Spleen (tissue), 11 donors: ENCODE measurements around the gene SEC22C. TPM values are rescaled to one million over a fixed set of nuclear protein-coding genes. Genes with fewer than 3 reads are reported as not detected.

ENCODE experiments used
- DNase-seq: peaks from one replicate; pipeline ENCODE4 v3.0.0-alpha.2; 2020
- H3K27ac ChIP-seq, 8 donors: fragments of 200-600 bp; sonication (generic) in 7 of 8; 1 replicate in 4 of 8; 2 replicates in 4 of 8; pipeline versions ENCODE4 v1.5.0 to v1.8.0; 2016 to 2021; ENCODE audit warnings: inconsistent platforms in 4 of 8, mild to moderate bottlenecking in 4 of 8, moderate library complexity in 1 of 8
- H3K27me3 ChIP-seq, 7 donors: fragments of 200-600 bp; sonication (generic) in 6 of 7; replicated peaks in 1 of 7; 1 replicate in 4 of 7; 2 replicates in 3 of 7; pipeline versions ENCODE4 v1.5.0 to v1.8.0; 2016 to 2021; ENCODE audit warnings: inconsistent platforms in 3 of 7, mild to moderate bottlenecking in 1 of 7
- H3K36me3 ChIP-seq, 6 donors: fragments of 200-600 bp; sonication (generic) in 5 of 6; 1 replicate in 4 of 6; 2 replicates in 2 of 6; pipeline versions ENCODE4 v1.5.0 to v1.8.0; 2016 to 2021; ENCODE audit warnings: inconsistent platforms in 2 of 6
- H3K4me1 ChIP-seq, 6 donors: fragments of 200-600 bp; sonication (generic) in 5 of 6; 1 replicate in 3 of 6; 2 replicates in 3 of 6; pipeline versions ENCODE4 v1.5.0 to v1.8.0; 2016 to 2021; ENCODE audit warnings: inconsistent platforms in 3 of 6
- H3K4me3 ChIP-seq, 8 donors: fragments of 200-600 bp; sonication (generic) in 7 of 8; 1 replicate in 4 of 8; 2 replicates in 4 of 8; pipeline versions ENCODE4 v1.5.0 to v1.8.0; 2016 to 2021; ENCODE audit warnings: inconsistent platforms in 4 of 8, mild to moderate bottlenecking in 4 of 8, moderate library complexity in 2 of 8
- H3K9me3 ChIP-seq, 8 donors: fragments of 200-600 bp; sonication (generic) in 7 of 8; 1 replicate in 4 of 8; 2 replicates in 4 of 8; pipeline versions ENCODE4 v1.5.0 to v1.8.0; 2016 to 2021; ENCODE audit warnings: inconsistent platforms in 4 of 8
- CTCF ChIP-seq, 11 experiments: fragments of 200-600 bp in 7 of 11; fragments of 450-650 bp in 4 of 11; sonication (generic) in 4 of 11; IDR thresholded peaks in 8 of 11; conservative IDR thresholded peaks in 3 of 11; 1 replicate in 7 of 11; 2 replicates in 4 of 11; pipeline versions ENCODE4 v1.4.0 to v1.8.0; 2016 to 2021; ENCODE audit warnings: antibody characterized with exemption in 11 of 11, inconsistent platforms in 4 of 11, mild to moderate bottlenecking in 1 of 11
- POLR2A ChIP-seq, 3 donors: fragments of 450-650 bp; IDR thresholded peaks; one replicate each; pipeline ENCODE4 v1.5.1; 2017; ENCODE audit warnings: antibody characterized with exemption in 3 of 3, mild to moderate bottlenecking in 1 of 3
- POLR2AphosphoS5 ChIP-seq, 3 donors: sonication (generic); formaldehyde crosslinking; IDR thresholded peaks; one replicate each; pipeline ENCODE4 v1.5.1; 2017; ENCODE audit warnings: antibody characterized with exemption in 3 of 3
- WGBS, 5 donors: extraction: QIAGEN DNeasy Blood & Tissue Kit in 3 of 5; methylation state at CpG; one replicate each; pipeline versions ENCODE4 v1.1.5 to v1.1.7; 2013 to 2018; 5-methylcytosine and 5-hydroxymethylcytosine counted together
- intact Hi-C: fragments of 100-400 bp; cut with DNase I; formaldehyde crosslinking; loops from one replicate; pipeline ENCODE4 v1.15.0; 2023; ENCODE audit warnings: low total_unique reads
- polyA plus RNA-seq, 3 donors: library from polyadenylated mRNA; stranded (reverse); fragments of 200-250 nt; gene quantifications; one replicate each; pipeline ENCODE4 v1.2.1, GENCODE V29; 2013
- total RNA-seq, 7 donors: library from RNA; depleted of rRNA in 3 of 7; stranded (reverse); fragments of >200 nt in 3 of 7; fragmentation: NEBNext Ultra II Directional in 4 of 7; extraction: Animal tissue kit (Norgen Biotek cat#: 25700) in 4 of 7; gene quantifications; one replicate each; pipeline versions ENCODE4 v1.1.0 to v1.2.1, GENCODE V29; 2016 to 2021
- donor health status: healthy with polysubstance abuse.
- donor health status: DM: no; HTN: no; CAD: no; lungs with moderate emphysema.
- donor health status: DM: no; HTN: no; CAD: no.
- donor health status: Bipolar disorder and iron deficiency.
- donor health status: healthy.
- donor health status: DM: no; HTN: no; CAD: no.
- donor health status: DM: yes; HTN: yes; CAD: no.

The SEC22C gene
- total and polyA plus RNA-seq, 10 donors: 13.5 to 58.2 (median 37.8) TPM

GRCh38 chr3:42602961-42603360 is 21.2 kb upstream of the SEC22C start:
- Histone ChIP-seq H3K9me3 (peaks cover 0 to 10% (median 9%) of the 10 kb centered on the region in 8 donors), H3K27me3 (no peaks in the 10 kb centered on the region), H3K36me3 (peaks cover 0 to 50% (median 2%) of the 10 kb centered on the region in 6 donors), H3K27ac (no peak overlapping the region), H3K4me3 (no peak overlapping the region), H3K4me1 (peaks cover 21 to 72% (median 55%) of the 10 kb centered on the region in 6 donors)
- TF ChIP-seq POLR2A (IDR thresholded peaks at IDR 0.05) (no peak), POLR2AphosphoS5 (IDR thresholded peaks at IDR 0.05) (no peak), CTCF (IDR thresholded peaks at IDR 0.05 in 8 of 11, conservative IDR thresholded peaks at IDR 0.05 in 3 of 11) (no peak)
- 92 to 100% (median 95%) methylated on average over 1 of the region's 1 CpG for WGBS, 5 donors
- intact Hi-C loops: no loop called here
- DNase-seq: no peak

GRCh38 chr3:42601896-42602581 is 20.3 kb upstream of the SEC22C start:
- intact Hi-C loops: no loop called here
- H3K27ac ChIP-seq: peak overlapping the region in 6 of 8 donors; percentile 95 to 99 (median 98)
- H3K4me3 ChIP-seq: peak overlapping the region in 7 of 8 donors; percentile 84 to 96 (median 88)
- peaks cover 0 to 45% (median 2%) of the 10 kb centered on the region in 6 donors for H3K36me3 ChIP-seq
- peaks cover 21 to 67% (median 54%) of the 10 kb centered on the region in 6 donors for H3K4me1 ChIP-seq
- no peak for DNase-seq
- no peaks in the 10 kb centered on the region for H3K27me3 ChIP-seq
- peaks cover 0 to 10% (median 9%) of the 10 kb centered on the region in 8 donors for H3K9me3 ChIP-seq
- TF ChIP-seq CTCF (IDR thresholded peaks at IDR 0.05 in 8 of 11, conservative IDR thresholded peaks at IDR 0.05 in 3 of 11): peak in 1 of 11 experiments; percentile 12
- no peak for TF ChIP-seq POLR2A (IDR thresholded peaks at IDR 0.05)
- TF ChIP-seq POLR2AphosphoS5 (IDR thresholded peaks at IDR 0.05): no peak
- WGBS, 5 donors: 52 to 64% (median 54%) methylated on average over 9 of the region's 9 CpGs

GRCh38 chr3:42600958-42601675 is 19.4 kb upstream of the SEC22C start:
- intact Hi-C loops: no loop called here
- H3K4me1 ChIP-seq: peaks cover 21 to 57% (median 46%) of the 10 kb centered on the region in 6 donors
- H3K9me3 ChIP-seq: peaks cover 0 to 10% (median 9%) of the 10 kb centered on the region in 8 donors
- 0 to 1% (median 0%) methylated on average over 18 to 31 of the region's 31 CpGs for WGBS, 5 donors
- no peaks in the 10 kb centered on the region for H3K27me3 ChIP-seq
- H3K36me3 ChIP-seq: peaks cover 0 to 45% (median 2%) of the 10 kb centered on the region in 6 donors
- peak overlapping the region; percentile 95 to 99 (median 98) for H3K27ac ChIP-seq
- DNase-seq: no peak
- TF ChIP-seq POLR2AphosphoS5 (IDR thresholded peaks at IDR 0.05): no peak
- TF ChIP-seq CTCF (IDR thresholded peaks at IDR 0.05 in 8 of 11, conservative IDR thresholded peaks at IDR 0.05 in 3 of 11): peak in 5 of 11 experiments; percentile 3 to 32 (median 12)
- H3K4me3 ChIP-seq: peak overlapping the region; percentile 84 to 96 (median 89)
